ENCODE data around the gene FEM1C.

The FEM1C gene

DNA sequence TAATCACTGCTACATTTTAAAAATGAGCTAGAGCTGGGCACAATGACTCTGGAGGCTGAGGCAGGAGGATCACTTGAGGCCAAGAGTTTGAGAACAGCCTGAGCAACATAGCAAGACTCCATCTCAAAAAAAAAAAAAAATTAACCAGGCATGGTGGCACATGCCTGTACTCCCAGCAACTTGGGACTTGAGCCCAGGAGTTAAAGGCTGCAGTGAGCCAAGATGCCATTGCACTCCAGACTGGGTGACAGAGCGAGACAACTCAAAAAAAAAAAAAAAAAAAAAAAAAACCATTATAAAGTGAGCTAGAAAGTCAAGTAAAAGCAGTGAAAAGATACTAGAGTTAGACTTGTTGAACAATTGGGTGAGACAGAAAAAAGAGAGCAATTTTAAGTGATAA lies 28.2 kb downstream of the FEM1C start:
- no peak overlapping the region for H3K27ac ChIP-seq
- TF ChIP-seq, protein P1, sequence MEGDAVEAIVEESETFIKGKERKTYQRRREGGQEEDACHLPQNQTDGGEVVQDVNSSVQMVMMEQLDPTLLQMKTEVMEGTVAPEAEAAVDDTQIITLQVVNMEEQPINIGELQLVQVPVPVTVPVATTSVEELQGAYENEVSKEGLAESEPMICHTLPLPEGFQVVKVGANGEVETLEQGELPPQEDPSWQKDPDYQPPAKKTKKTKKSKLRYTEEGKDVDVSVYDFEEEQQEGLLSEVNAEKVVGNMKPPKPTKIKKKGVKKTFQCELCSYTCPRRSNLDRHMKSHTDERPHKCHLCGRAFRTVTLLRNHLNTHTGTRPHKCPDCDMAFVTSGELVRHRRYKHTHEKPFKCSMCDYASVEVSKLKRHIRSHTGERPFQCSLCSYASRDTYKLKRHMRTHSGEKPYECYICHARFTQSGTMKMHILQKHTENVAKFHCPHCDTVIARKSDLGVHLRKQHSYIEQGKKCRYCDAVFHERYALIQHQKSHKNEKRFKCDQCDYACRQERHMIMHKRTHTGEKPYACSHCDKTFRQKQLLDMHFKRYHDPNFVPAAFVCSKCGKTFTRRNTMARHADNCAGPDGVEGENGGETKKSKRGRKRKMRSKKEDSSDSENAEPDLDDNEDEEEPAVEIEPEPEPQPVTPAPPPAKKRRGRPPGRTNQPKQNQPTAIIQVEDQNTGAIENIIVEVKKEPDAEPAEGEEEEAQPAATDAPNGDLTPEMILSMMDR (conservative IDR thresholded peaks at IDR 0.05) = no peak
- no peak for TF ChIP-seq ZFX (IDR thresholded peaks at IDR 0.05)

DNA sequence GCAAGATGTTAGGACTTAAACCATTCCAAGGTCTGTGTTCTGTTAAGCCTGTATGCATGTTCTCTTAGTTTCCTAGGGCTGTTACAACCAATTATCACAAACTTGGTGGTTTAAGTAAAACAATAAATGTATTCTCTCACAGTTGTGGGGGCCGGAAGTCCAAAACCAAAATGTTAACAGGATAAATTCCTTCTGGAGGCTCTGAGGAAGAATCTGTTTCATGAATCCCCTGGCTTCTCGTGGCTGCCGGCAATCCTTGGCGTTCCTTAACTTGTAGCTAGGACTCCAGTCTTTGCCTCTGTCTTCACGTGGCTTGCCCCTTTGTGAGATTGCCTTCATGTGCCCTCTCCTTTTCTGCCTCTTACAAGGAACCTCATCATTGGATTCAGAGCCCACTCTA lies 30.4 kb downstream of the FEM1C start:
- H3K27ac ChIP-seq = no peak overlapping the region
- no peak for TF ChIP-seq ZFX (IDR thresholded peaks at IDR 0.05)
- TF ChIP-seq, protein P1 (conservative IDR thresholded peaks at IDR 0.05) = no peak

DNA sequence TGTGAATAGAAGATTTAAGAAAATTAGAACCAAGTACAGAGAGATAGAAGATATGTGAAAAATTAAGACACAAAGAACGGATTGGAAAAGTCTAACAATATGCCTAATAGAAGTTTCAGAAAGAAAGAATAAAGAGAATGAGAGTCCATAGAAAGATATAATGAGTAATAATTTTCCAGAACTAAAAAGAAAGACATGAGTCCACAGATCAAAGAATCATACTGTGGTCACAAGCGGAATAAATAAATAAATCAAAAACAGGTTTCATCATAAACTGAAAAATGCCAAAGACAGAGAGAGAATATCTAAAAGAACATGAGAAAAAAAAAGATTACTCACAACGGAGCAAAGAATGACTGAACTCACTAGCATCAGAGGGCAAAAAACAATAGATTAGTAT lies 32.9 kb downstream of the FEM1C start:
- TF ChIP-seq, protein P1 (conservative IDR thresholded peaks at IDR 0.05) = no peak
- no peak for TF ChIP-seq ZFX (IDR thresholded peaks at IDR 0.05)
- no peak overlapping the region for H3K27ac ChIP-seq

DNA sequence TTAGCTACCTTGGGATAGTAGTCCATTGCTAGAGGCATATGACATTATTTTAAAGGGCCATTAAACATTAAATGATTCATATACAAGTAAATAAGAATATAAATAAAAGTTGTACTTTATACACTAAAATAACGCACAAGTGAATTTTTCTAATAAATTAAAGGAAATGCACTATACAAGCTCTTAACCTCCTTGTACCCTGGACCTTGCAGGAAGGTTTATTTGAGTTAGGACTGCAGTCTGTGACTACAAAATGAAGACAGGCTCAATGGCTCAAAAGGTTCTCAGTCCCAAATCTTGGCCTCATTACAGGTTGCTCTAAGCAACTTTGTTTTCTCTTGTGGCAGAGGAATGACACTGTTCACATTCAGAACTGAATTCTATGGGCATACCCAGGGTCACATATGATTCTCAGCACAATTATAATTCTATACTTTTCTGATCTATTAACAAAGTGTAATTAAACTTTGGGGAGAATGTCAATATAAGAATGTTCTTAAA lies 34.4 kb downstream of the FEM1C start:
- no peak overlapping the region for H3K27ac ChIP-seq
- TF ChIP-seq, protein P1 (conservative IDR thresholded peaks at IDR 0.05) = no peak
- TF ChIP-seq ZFX (IDR thresholded peaks at IDR 0.05) = no peak

DNA sequence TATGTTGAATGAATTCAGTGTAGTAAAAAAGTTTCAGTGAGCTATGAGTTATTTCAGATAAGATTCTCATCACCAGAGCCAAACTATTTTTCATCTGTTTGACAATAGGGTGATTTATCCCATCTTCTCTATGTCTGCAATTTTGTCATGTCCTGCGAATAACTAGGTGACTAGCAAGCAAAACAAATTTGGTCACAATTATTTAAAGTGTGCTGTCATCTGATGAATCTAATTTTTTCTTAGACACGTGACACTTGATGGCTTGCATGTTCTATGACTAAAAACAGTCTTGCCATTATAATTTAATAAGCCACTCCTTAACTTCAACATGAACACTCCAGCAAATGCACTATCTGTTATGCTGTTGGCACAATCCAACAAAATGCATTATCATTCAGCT lies 35.0 kb downstream of the FEM1C start:
- H3K27ac ChIP-seq = no peak overlapping the region
- TF ChIP-seq, protein P1 (conservative IDR thresholded peaks at IDR 0.05) = no peak
- no peak for TF ChIP-seq ZFX (IDR thresholded peaks at IDR 0.05)

DNA sequence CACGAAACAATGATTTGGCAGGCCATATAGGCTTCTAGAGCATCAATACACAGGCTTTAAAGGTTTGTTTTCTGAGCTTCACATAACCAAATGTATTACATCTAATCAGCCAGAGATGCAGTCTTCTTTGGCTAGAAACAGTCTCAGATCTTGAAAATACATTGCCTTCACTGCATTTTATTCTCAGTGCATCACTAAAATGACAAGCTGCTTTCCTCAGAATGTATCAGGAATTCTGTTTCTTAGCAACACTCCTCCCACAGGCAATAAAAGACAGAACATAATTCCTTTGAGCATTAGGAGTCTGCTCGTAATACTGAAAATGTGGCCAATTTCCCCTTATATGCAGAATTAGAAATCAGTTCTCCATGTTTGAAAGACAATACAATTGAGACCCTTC lies 36.9 kb downstream of the FEM1C start:
- TF ChIP-seq ZFX (IDR thresholded peaks at IDR 0.05) = no peak
- TF ChIP-seq, protein P1 (conservative IDR thresholded peaks at IDR 0.05) = no peak
- H3K27ac ChIP-seq = no peak overlapping the region

DNA sequence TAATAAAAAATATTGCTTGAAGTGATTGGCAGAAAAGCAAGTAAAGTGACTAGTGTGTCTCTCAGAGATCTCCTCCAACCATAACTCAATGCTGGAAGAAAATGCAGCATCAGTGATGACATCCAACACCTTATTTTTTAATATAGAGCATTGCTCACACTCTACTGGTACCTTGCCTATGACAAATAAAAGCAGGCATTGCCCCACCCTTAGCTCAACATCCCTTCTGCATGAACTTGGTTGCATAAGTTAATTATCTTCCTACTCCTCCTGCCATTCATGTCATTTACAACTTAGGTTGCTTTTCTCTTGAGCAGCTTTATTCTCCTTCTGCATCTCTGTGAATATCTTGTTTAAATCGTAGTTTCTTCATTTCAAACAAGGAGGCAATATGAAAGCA lies 41.2 kb downstream of the FEM1C start:
- TF ChIP-seq, protein P1 (conservative IDR thresholded peaks at IDR 0.05) = no peak
- no peak for TF ChIP-seq ZFX (IDR thresholded peaks at IDR 0.05)
- H3K27ac ChIP-seq = no peak overlapping the region

Data from C4-2B (cell line).